Measurements from ENCODE around the gene LNX1. TPM values are rescaled to one million over a fixed set of nuclear protein-coding genes. Genes with fewer than 3 reads are reported as not detected.
A peak's percentile ranks its signal among the peaks of the same experiment; 100 is the strongest.

The LNX1 gene
- total and polyA plus RNA-seq, 2 donors (not counting 3 experiments of a cell fraction or from before 2014, with no cell fraction given) = 0.72 to 1.3 TPM

GRCh38 chr4:53459548-53459947 is 131.7 kb downstream of the LNX1 start:
- dilution Hi-C loops (cut with MboI; ENCODE audit: extremely low pct_ligation_motif_present, low sequenced_read_pairs) = no loop called here
- H3K36me3 ChIP-seq (ENCODE audit: control insufficient read depth in 2 of 2, extremely low read depth in 1 of 2, insufficient read depth in 2 of 2, low read length in 2 of 2) = peaks cover 2 to 15% of the 10 kb centered on the region in 2 experiments
- H3K9me3 ChIP-seq (replicated peaks; ENCODE audit: control insufficient read depth, insufficient read depth, low read length) = no peaks in the 10 kb centered on the region
- peak; percentile 24 for DNase-seq (ENCODE audit: low read depth, low spot score)
- no peaks in the 10 kb centered on the region for H3K9me1 ChIP-seq (replicated peaks; ENCODE audit: control insufficient read depth, extremely low read depth, insufficient read depth, low read length)
- no peak overlapping the region for H2AFZ ChIP-seq (ENCODE audit: low read depth, low read length)
- H3K4me3 ChIP-seq (replicated peaks in 1 of 3; ENCODE audit: insufficient read depth in 1 of 3, low read depth in 1 of 3, low read length in 3 of 3) = no peak overlapping the region
- intact Hi-C loops (cut with micrococcal nuclease) = loop anchor here (10.0 kb wide), 1 partner anchor 445 kb away; no protein-coding TSS in a partner anchor
- no peak overlapping the region for H3K4me2 ChIP-seq (ENCODE audit: insufficient read depth, low read length)
- no TSS peak for BruUV-seq (replicated peaks)
- H3K4me1 ChIP-seq (ENCODE audit: control insufficient read depth, extremely low read depth, insufficient read depth, low read length) = peaks cover 8% of the 10 kb centered on the region
- no peaks in the 10 kb centered on the region for H4K20me1 ChIP-seq (replicated peaks; ENCODE audit: control insufficient read depth, extremely low read depth, insufficient read depth, low read length)
- POLR2A ChIA-PET = no interaction called here
- no peak overlapping the region for H3K27ac ChIP-seq (ENCODE audit: insufficient read depth, low read depth, low read length)
- H3K27me3 ChIP-seq (ENCODE audit: control insufficient read depth in 2 of 2, insufficient read depth in 2 of 2, low read length in 2 of 2) = no peaks in the 10 kb centered on the region
- TF ChIP-seq GATA2 (IDR thresholded peaks at IDR 0.05; ENCODE audit: insufficient read depth, insufficient read length, low read depth, low read length) = no peak
- TF ChIP-seq MYC (IDR thresholded peaks at IDR 0.05; ENCODE audit: low read depth, low read length) = no peak
- TF ChIP-seq CTCF (IDR thresholded peaks at IDR 0.05; ENCODE audit: extremely low read depth in 1 of 2, insufficient read depth in 1 of 2, low read depth in 1 of 2, low read length in 2 of 2) = no peak
- peak; percentile 18 for TF ChIP-seq JUN (IDR thresholded peaks at IDR 0.05; ENCODE audit: borderline replicate concordance, insufficient read depth, insufficient read length, low read depth)
- no peak for TF ChIP-seq POLR2A (IDR thresholded peaks at IDR 0.05; ENCODE audit: low read depth, low read length)
- no peak for TF ChIP-seq POLR2AphosphoS5 (IDR thresholded peaks at IDR 0.05; ENCODE audit: insufficient read depth, low read depth, low read length)
- TF ChIP-seq EZH2 (IDR thresholded peaks at IDR 0.05; ENCODE audit: borderline replicate concordance, low read depth, low read length, severe bottlenecking) = no peak
- peak; percentile 57 for TF ChIP-seq FOS (IDR thresholded peaks at IDR 0.05; ENCODE audit: borderline replicate concordance, insufficient read depth, low read length)
- TF ChIP-seq MAX (IDR thresholded peaks at IDR 0.05; ENCODE audit: insufficient read depth, insufficient read length) = no peak
- H3K9ac ChIP-seq (replicated peaks; ENCODE audit: extremely low read depth, insufficient read depth, low read length) = no peak overlapping the region
- CTCF ChIA-PET = interaction anchor here (1.0 to 1.5 kb wide), 2 partner anchors 27 to 142 kb away, joined by 4 to 5 read pairs; no protein-coding TSS in a partner anchor
- FAIRE-seq = peak; percentile 63
- H3K79me2 ChIP-seq (ENCODE audit: control insufficient read depth, insufficient read depth, low read length) = no peaks in the 10 kb centered on the region

Measured in endothelial cell of umbilical vein (primary cell).